Glutamatergic neuron (in vitro differentiated cells): ENCODE data around the gene GSE1. TPM values are rescaled to one million over a fixed set of nuclear protein-coding genes. Genes with fewer than 3 reads are reported as not detected.

ENCODE experiments used
- DNase-seq: peaks from one replicate; pipeline ENCODE4 v3.0.0; 2022
- H3K27ac Mint-ChIP-seq: one replicate; pipeline ENCODE4 v1.8.0; 2020; ENCODE audit warnings: mild to moderate bottlenecking, mixed read lengths, inconsistent platforms; ENCODE audit not compliant: unreplicated experiment
- H3K27me3 Mint-ChIP-seq: one replicate; pipeline ENCODE4 v1.8.0; 2020; ENCODE audit warnings: mild to moderate bottlenecking, moderate library complexity, mixed read lengths, inconsistent platforms; ENCODE audit not compliant: unreplicated experiment
- H3K36me3 Mint-ChIP-seq: one replicate; pipeline ENCODE4 v1.8.0; 2020; ENCODE audit warnings: mild to moderate bottlenecking, mixed read lengths, inconsistent platforms; ENCODE audit not compliant: unreplicated experiment
- H3K4me1 Mint-ChIP-seq: one replicate; pipeline ENCODE4 v1.8.0; 2020; ENCODE audit warnings: mild to moderate bottlenecking, low read depth, mixed read lengths, inconsistent platforms; ENCODE audit not compliant: unreplicated experiment
- H3K4me3 Mint-ChIP-seq: one replicate; pipeline ENCODE4 v1.8.0; 2020; ENCODE audit warnings: mild to moderate bottlenecking, mixed read lengths, inconsistent platforms; ENCODE audit not compliant: unreplicated experiment
- H3K9me3 Mint-ChIP-seq: one replicate; pipeline ENCODE4 v1.8.0; 2020; ENCODE audit warnings: mild to moderate bottlenecking, moderate library complexity, mixed read lengths, inconsistent platforms; ENCODE audit not compliant: unreplicated experiment
- total RNA-seq: library from RNA; stranded (reverse); fragmentation: NEBNext Ultra II Directional; extraction: Animal tissue kit (Norgen Biotek cat#: 25700); gene quantifications from one replicate; pipeline ENCODE4 v1.2.1, GENCODE V29; 2021; ENCODE audit not compliant: unreplicated experiment
- TF ChIP-seq, protein P1 (sequence below): fragments of 200-600 bp; sonication (generic); IDR thresholded peaks from one replicate; pipeline ENCODE4 v1.5.0; 2021; ENCODE audit not compliant: partially characterized antibody, unreplicated experiment

Gene GSE1
- total RNA-seq, 1 donor from 2014 or later, result 473 TPM

DNA sequence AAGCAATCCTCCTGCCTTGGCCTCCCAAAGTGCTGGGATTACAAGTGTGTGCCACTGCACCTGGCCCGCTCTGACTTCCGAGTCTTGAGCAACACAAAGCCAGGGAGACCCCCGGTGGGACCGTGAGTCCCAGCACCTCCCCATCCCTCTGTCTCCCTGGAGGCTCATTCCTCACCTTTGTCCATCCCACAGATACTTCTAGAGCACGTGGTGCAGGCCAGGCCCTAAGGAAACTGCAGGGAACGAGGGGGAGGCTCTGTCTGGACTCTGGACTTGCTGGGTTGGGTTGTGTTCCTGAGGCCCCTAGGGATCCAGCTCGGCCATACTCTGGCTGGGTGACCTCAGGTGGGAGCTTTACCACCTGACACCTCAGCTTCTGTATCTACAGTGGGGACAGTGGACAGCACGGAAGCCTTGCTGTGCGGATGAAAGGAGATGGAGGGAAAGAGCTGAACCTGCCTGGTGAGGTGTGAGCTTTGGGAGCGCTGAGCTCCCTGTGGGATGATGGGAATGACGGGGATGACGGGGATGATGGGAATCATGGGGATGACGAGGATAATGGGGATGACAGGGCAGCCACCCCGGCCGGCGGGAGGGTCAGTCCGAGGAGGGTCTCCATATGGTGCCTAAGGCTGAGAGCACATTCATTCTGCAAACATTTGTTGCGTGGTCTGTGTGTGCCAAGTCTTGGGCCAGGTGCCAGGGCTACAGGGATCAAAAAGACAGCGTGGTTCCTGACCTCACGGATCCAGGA is 111.2 kb downstream of the GSE1 start:
- DNase-seq, result no peak
- H3K4me3 Mint-ChIP-seq, result no peak overlapping the region
- no peak overlapping the region for H3K27ac Mint-ChIP-seq
- TF ChIP-seq, protein P1, sequence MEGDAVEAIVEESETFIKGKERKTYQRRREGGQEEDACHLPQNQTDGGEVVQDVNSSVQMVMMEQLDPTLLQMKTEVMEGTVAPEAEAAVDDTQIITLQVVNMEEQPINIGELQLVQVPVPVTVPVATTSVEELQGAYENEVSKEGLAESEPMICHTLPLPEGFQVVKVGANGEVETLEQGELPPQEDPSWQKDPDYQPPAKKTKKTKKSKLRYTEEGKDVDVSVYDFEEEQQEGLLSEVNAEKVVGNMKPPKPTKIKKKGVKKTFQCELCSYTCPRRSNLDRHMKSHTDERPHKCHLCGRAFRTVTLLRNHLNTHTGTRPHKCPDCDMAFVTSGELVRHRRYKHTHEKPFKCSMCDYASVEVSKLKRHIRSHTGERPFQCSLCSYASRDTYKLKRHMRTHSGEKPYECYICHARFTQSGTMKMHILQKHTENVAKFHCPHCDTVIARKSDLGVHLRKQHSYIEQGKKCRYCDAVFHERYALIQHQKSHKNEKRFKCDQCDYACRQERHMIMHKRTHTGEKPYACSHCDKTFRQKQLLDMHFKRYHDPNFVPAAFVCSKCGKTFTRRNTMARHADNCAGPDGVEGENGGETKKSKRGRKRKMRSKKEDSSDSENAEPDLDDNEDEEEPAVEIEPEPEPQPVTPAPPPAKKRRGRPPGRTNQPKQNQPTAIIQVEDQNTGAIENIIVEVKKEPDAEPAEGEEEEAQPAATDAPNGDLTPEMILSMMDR, result no peak
- H3K9me3 Mint-ChIP-seq, result peaks cover 4% of the 10 kb centered on the region
- peaks cover 9% of the 10 kb centered on the region for H3K4me1 Mint-ChIP-seq
- H3K27me3 Mint-ChIP-seq, result peaks cover 13% of the 10 kb centered on the region
- peaks cover under 1% of the 10 kb centered on the region for H3K36me3 Mint-ChIP-seq

DNA sequence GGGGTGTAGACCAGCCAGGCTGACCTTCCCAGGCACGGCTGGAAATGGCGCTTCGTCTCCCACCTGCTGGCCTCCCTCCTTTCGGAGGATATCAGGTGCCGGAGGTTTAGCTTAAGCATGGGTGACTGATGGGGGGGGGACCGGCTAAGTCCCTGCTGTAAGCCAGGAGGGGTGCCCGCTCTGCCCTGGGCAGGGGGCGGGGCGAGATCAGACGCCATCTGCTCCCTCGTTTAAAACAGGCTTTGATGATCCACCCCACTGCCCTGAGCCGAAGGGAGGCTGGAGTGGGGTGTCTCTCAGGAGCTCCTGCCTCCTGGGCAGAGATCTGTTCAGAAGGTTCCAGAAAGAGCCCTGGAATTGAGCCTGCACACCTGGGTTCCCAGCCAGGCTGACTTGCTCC is 111.8 kb downstream of the GSE1 start:
- Mint-ChIP-seq H3K27ac (no peak overlapping the region), H3K4me3 (no peak overlapping the region), H3K9me3 (peaks cover 6% of the 10 kb centered on the region), H3K27me3 (peaks cover 13% of the 10 kb centered on the region), H3K36me3 (peaks cover 4% of the 10 kb centered on the region), H3K4me1 (peaks cover 12% of the 10 kb centered on the region)
- no peak for DNase-seq
- TF ChIP-seq, protein P1, result no peak

Other genes with a start within 250 kb of the GSE1 start
- 7.1 TPM for gene GINS2, start 75.6 kb downstream of the GSE1 start, total RNA-seq
- 2.6 TPM for gene C16orf74, start 137.8 kb downstream of the GSE1 start, total RNA-seq
- gene EMC8, start 186.2 kb downstream of the GSE1 start, total RNA-seq, result 34.2 TPM
- gene COX4I1, start 186.4 kb downstream of the GSE1 start, total RNA-seq, result 544 TPM